ENCODE data around the gene KLC4.
A peak's percentile ranks its signal among the peaks of the same experiment; 100 is the strongest.
"Not testable (repeated sequence)": the region's sequence is repeated elsewhere in the genome, so short reads cannot be mapped to it uniquely, and the experiment has no call there.

KLC4 gene

DNA sequence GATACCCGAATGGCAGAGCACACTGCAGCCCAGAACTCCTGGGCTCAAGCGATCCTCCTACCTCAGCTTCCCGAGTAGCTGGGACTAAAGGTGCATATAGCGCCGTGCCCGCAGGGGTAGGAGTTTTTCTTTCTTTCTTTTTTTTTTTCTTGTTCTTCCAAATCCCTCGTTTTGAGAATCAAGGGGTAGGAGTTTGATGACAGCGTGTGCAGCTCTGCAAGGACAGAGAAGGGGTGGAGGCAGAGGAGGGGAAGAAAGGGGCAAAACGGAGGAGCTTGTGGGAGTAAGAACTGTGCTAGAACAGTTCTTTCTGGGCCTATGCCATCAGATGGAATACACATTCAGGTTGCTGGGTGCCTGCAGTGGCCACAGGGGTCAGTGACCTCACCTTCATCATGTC is 22.7 kb upstream of the KLC4 start:
- DNase-seq (ENCODE audit: low spot score): no peak

- DNase-seq (ENCODE audit: low spot score): no peak
These were observed 22.2 kb upstream of the KLC4 start for GRCh38 chr6:43037197-43037596.

DNA sequence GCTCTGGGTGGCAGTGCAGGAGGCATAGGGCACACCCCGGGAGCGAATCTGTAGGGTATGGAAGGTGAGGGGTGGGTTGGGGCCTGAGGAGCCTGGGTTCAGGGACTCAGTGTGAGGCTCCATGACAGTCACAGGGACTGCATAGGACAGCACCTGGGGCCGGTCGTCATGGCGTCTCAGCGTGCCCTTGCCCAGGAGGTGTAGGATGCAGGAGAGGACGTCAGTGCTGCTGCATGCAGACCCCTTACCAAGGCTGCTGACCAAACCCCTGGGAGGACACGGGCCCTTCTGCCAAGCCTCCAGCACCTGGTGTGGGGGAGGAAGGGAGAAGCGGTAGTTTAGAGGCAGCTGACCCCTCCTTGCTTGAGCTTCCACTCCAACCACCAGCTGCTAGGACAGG is 21.7 kb upstream of the KLC4 start:
- no peak for DNase-seq (ENCODE audit: low spot score)

- no peak for DNase-seq (ENCODE audit: low spot score)
These were observed 20.7 kb upstream of the KLC4 start for GRCh38 chr6:43038727-43039126.

GRCh38 chr6:43040542-43041257 is 18.7 kb upstream of the KLC4 start:
- DNase-seq (ENCODE audit: low spot score): no peak

- DNase-seq (ENCODE audit: low spot score): not testable (repeated sequence)
These were observed 18.0 kb upstream of the KLC4 start for GRCh38 chr6:43041475-43041874.

GRCh38 chr6:43043310-43043709 is 16.1 kb upstream of the KLC4 start:
- no peak for DNase-seq (ENCODE audit: low spot score)

DNA sequence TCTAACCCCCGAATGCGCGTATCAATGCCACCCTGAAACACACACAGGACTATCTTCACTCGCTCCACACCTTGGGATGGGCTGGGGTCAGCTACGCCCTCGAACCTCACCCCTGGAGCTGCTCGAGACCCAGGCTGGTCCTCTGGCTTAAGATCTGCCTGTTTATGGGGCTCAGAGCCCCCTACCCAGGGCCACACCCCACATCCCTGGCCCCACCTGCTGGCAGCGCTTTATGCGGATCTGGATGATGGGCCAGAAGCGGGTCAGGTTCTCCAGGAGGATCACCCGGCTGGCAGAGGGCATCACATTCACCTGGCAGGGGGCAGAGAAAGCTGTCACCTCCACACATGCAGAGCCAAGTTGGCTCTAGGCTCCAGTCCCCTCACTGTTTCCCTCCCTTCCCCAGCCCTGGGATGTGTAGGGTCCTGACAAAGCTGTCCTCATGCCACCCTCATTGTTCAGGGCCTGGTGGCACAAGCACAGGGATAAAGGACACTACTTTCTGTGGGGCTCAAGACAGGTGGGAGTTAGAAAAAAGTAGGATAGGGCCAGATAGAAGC is 14.0 kb upstream of the KLC4 start:
- no peak for DNase-seq (ENCODE audit: low spot score)

DNA sequence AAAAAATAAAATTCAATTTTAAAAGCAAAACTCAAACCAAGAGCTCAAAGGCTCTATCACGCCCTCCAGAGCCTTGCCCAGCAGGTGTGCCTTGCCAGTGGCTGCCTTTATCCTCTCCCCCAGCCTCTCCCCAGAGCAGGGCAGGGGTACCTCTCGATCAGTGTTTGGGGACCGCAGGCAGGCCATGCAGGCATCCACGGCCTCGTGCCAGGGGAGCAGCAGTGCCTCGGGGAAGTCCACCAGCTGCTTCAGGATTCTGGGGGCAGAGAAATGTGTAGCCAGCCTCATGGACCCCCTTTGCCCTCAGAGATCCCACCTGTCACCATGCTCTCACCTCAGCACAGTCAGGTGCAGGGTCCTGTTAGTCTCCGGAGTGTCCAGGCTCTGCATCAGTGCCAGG is 11.4 kb upstream of the KLC4 start:
- DNase-seq (ENCODE audit: low spot score): no peak

GRCh38 chr6:43050981-43051380 is 8.4 kb upstream of the KLC4 start:
- no peak for DNase-seq (ENCODE audit: low spot score)

DNA sequence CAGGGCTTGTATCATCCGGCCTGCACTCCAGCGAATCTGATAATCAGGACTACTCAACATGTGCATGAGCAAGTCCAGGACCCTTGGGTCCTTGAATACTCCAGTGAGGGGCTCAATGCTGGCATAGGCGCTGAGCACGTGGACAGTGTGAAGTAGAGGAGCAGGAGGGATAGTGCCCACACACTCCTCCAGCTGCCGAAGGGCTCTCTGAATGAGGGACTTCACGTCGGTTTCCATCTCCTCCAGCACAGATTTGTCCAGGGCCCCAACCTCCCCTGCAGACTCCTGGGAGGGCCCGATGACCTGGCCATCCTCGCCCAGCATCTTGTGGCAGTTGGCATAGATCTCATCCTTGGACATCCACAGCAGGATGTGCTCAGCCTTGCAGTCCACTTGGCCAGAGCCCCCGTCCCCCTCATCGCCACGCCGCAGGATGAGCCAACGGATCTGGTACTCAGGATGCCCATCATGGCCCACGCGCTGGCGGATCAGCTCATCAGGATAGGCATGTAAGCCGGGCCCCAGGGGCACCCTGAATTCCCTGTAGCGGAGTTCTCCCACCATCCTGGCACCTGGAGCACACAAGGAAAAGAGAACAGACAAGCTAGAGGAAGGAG is 7.1 kb upstream of the KLC4 start:
- DNase-seq (ENCODE audit: low spot score): no peak

DNA sequence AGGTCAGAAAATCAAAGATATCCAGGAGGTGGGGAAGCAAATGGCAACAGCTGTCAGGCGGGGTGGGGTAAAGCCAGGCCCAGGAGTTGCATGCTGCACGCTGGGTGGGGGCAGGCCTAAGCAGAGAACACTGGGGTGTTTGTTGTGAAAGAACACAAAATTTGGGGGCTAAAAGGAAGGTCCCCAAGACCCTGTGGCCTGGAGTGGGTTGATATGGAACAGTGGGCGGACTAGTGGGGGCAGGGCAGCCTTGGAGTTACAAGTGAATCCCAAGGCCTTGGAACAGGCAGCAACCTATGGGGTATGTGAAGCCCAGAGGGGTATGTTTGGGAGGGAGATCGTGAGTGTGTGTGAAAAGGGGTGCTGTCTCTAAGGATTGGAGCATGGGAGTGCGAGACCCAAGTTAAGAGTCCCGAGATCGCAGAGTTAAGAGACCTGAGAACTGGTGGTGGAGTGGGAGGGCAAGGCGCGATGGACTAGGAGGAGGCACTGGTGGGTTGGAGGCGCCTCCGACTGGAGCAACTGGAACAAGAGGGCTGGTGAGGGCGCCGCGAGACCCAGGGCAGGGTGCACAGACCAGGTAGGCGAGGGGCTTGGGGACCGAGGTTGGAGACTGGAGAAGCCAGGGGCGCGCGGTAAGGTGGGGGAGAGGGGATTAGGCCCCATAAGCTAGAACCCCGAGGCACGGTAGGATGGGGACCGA is 6.4 kb upstream of the KLC4 start:
- peak; percentile 64 for DNase-seq (ENCODE audit: low spot score)

GRCh38 chr6:43053545-43054205 is 5.8 kb upstream of the KLC4 start, which contains the start of gene CUL7:
Gene CUL7 (minus strand): TSS chr6:43053851. CDS start chr6:43052788, 1,063 bp downstream.
- DNase-seq (ENCODE audit: low spot score): peak; percentile 88

DNA sequence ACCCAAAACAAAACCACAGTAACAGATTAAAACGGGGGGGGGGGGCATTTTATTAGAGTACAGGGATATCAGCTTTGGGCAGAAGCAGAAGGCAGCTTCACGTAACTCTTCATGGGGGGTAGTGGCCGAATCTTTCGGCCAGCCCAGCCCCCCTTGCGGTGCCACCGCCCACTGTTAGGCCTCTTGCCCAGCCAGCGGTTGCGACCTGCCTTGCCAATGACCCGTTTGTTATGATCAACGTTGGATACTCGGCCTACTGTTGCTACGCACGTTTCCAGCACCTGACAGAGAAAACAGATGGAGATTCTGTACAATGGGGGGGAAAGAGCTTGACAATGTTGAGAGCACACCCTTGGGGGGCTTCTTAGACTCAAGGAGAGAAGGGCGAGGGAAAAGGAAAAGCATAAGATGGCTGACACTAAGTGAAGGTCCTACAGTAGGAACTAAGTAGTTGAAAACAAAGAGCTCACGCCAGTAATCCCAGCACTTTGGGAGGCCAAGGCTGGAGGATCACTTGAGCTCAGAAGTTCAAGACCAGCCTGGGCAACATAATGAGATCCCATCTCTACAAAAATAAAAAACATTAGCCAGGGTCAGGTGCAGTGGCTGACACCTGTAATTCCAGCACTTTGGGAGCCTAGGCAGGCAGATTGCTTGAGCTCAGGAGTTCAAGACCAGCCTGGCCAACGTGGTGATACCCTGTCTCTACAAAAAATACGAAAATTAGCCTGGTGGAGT is 5.1 kb upstream of the KLC4 start:
- DNase-seq (ENCODE audit: low spot score): no peak

DNA sequence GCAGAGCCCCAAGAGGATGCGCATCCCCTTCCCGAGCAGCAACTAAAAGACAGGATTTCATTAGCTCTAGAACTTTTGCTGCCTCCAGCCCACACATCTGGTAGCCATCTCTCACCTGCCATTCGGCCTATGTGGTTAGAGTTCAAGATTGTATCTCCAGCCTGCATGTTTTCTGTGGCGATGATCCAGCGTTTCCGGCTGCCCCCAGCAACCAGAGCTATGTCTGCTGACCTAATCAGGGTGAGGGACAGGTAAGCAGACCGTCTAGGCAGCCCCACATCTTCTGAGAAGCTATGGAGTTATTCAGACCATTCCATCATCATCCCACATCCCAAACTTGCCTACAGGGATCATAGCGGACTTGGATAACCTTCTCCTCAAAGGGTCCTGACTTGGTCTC is 3.5 kb upstream of the KLC4 start:
- no peak for DNase-seq (ENCODE audit: low spot score)

DNA sequence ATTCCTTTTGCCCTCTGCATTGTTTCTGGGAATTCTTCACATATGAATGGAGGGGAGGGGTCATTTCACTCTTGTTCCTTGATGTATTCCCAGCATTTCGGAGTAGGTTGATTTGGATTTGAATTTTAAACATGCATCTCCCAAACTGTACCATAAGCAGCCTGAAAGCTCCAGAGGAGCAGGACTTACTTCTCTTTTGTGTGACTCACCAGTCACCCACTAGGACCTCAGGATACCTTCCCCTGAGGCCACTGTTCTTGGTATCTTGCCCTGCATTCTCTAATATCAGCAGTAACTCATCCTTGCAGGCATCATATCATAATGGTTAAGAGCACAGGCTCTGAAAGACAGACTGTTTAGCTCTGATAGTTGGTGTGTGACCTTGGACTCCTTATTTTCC is 900 bp upstream of the KLC4 start:
- no peak for DNase-seq (ENCODE audit: low spot score)

- no peak for DNase-seq (ENCODE audit: low spot score)
These were observed 763 bp downstream of the KLC4 start for GRCh38 chr6:43060034-43060754.

GRCh38 chr6:43060755-43061633 is 1.6 kb downstream of the KLC4 start:
- no peak for DNase-seq (ENCODE audit: low spot score)

GRCh38 chr6:43061861-43062260 is 2.4 kb downstream of the KLC4 start:
- no peak for DNase-seq (ENCODE audit: low spot score)

GRCh38 chr6:43062818-43063217 is 3.4 kb downstream of the KLC4 start:
- no peak for DNase-seq (ENCODE audit: low spot score)
